Measurements from ENCODE around the gene KCNQ4. TPM values are rescaled to one million over a fixed set of nuclear protein-coding genes. Genes with fewer than 3 reads are reported as not detected.
A peak's percentile ranks its signal among the peaks of the same experiment; 100 is the strongest.

The KCNQ4 gene
- total and polyA plus RNA-seq, 12 donors: 1.0 to 3.4 (median 2.1) TPM

DNA sequence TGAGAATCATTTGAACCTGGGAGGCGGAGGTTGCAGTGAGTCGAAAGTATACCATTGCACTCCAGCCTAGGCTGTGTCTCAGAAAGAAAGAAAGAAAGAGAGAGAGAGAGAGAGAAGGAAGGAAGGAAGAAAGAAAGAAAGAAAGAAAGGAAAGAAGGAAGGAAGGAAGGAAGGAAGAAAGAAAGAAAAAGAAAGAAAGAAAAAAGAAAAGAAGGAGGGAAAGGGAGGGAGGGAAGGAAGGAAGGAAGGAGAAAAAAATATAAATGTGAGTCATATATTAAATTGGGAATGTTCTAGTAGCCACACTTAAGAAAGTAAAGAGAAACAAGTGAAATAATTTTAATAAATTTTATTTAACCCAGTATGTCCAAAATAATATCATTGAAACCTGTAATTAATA is 95.3 kb downstream of the KCNQ4 start:
- no peak overlapping the region for H3K27ac ChIP-seq
- WGBS, 2 donors: 98 to 99% methylated on average over 2 of the region's 2 CpGs
- H3K27me3 ChIP-seq: peaks cover under 1 to 17% (median 11%) of the 10 kb centered on the region in 7 donors
- DNase-seq (no peak), ATAC-seq (no peak)
- no peaks in the 10 kb centered on the region for H3K36me3 ChIP-seq
- no peak overlapping the region for H3K4me3 ChIP-seq
- H3K9me3 ChIP-seq: peaks cover 0 to 13% (median 8%) of the 10 kb centered on the region in 11 donors
- TF ChIP-seq, protein P1, sequence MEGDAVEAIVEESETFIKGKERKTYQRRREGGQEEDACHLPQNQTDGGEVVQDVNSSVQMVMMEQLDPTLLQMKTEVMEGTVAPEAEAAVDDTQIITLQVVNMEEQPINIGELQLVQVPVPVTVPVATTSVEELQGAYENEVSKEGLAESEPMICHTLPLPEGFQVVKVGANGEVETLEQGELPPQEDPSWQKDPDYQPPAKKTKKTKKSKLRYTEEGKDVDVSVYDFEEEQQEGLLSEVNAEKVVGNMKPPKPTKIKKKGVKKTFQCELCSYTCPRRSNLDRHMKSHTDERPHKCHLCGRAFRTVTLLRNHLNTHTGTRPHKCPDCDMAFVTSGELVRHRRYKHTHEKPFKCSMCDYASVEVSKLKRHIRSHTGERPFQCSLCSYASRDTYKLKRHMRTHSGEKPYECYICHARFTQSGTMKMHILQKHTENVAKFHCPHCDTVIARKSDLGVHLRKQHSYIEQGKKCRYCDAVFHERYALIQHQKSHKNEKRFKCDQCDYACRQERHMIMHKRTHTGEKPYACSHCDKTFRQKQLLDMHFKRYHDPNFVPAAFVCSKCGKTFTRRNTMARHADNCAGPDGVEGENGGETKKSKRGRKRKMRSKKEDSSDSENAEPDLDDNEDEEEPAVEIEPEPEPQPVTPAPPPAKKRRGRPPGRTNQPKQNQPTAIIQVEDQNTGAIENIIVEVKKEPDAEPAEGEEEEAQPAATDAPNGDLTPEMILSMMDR (IDR thresholded peaks at IDR 0.05): no peak
- H3K4me1 ChIP-seq: peaks cover 0 to 39% (median 13%) of the 10 kb centered on the region in 9 donors
- intact Hi-C loops (cut with DNase I): no loop called here

DNA sequence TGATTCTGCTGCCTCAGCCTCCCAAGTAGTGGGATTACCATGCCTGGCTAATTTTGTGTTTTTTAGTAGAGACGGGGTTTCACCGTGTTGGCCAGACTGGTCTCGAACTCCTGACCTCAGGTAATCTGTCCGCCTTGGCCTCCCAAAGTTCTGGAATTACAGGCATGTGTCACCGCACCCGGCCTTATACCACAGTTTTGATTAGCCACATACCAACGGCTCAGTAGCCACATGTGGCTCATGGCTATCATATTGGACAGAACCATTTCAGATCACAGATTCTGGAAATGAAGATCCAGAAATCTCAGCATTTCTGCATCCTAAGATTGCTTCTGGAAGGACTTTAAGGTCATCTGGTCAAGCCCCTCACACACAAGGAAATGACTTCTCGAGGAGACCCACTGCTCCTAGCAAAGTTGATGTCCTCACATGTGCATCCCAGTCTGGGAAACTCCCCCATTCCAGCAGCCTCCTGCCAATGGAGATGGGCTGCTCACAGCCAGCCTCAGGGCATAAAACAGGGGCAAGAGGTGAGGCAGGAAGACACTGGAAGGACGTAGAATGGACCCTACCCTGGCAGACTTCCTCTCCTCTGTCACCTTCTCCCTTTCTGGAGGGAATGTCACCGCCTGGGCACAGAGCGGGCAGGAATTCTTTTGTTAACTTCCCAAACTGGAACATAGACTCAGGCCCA is 96.0 kb downstream of the KCNQ4 start:
- H3K4me3 ChIP-seq: no peak overlapping the region
- TF ChIP-seq, protein P1 (IDR thresholded peaks at IDR 0.05): no peak
- H3K4me1 ChIP-seq: peaks cover 0 to 45% (median 13%) of the 10 kb centered on the region in 9 donors
- no peaks in the 10 kb centered on the region for H3K36me3 ChIP-seq
- DNase-seq: no peak
- WGBS, 2 donors: 87 to 92% methylated on average over 11 of the region's 11 CpGs
- intact Hi-C loops (cut with DNase I): loop anchor here in 1 of 10 donors (2.0 kb wide), 1 partner anchor 35 kb away; no protein-coding TSS in a partner anchor
- no peak for ATAC-seq
- H3K27me3 ChIP-seq: peaks cover 7 to 25% (median 18%) of the 10 kb centered on the region in 7 donors
- H3K27ac ChIP-seq: no peak overlapping the region
- H3K9me3 ChIP-seq: peaks cover 0 to 13% (median 8%) of the 10 kb centered on the region in 11 donors

DNA sequence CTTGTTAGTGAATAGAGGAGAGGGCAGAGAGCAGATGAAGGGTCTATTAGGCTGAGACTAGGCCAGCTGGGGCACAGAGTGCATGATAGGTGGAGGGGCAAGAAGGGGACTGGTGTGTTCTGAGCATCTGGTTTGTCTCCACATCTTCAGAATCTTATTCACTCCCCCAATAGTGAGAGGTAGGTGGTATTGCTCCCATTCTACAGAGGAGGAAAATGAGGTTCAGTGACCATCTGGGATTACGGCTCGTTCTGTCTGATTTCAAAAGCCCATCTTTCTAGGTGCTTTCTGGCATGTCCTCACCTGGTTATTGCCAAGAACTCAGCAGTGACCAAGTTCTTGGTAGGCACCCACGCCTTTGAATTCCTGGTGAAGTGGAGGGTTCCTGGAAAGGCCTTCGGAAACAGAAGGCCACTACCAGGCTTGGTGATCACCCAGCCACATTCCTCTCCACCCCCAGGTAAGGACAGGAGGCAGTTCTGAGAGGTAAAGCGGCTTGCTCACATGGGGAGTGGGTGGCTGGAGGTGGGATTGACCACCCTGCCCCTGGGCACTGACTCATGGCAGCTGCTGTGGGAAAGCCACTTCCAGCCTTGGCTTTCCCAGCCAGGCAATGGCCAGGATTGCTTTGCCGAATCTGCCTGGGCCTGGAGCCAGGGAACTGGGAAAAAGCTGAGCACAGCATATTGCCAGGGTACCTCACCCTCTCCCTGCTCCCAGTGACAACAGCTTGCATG is 97.4 kb downstream of the KCNQ4 start:
- no peak overlapping the region for H3K27ac ChIP-seq
- peaks cover 0 to 12% (median 8%) of the 10 kb centered on the region in 11 donors for H3K9me3 ChIP-seq
- intact Hi-C loops (cut with DNase I): loop anchor here in 1 of 10 donors (2.0 kb wide), 1 partner anchor 34 kb away; no protein-coding TSS in a partner anchor
- peaks cover 7 to 38% (median 23%) of the 10 kb centered on the region in 7 donors for H3K27me3 ChIP-seq
- 88 to 92% methylated on average over 6 of the region's 6 CpGs for WGBS, 2 donors
- no peak overlapping the region for H3K4me3 ChIP-seq
- DNase-seq: no peak
- ATAC-seq: no peak
- no peaks in the 10 kb centered on the region for H3K36me3 ChIP-seq
- TF ChIP-seq, protein P1 (IDR thresholded peaks at IDR 0.05): no peak
- H3K4me1 ChIP-seq: peaks cover 0 to 33% (median 10%) of the 10 kb centered on the region in 9 donors

DNA sequence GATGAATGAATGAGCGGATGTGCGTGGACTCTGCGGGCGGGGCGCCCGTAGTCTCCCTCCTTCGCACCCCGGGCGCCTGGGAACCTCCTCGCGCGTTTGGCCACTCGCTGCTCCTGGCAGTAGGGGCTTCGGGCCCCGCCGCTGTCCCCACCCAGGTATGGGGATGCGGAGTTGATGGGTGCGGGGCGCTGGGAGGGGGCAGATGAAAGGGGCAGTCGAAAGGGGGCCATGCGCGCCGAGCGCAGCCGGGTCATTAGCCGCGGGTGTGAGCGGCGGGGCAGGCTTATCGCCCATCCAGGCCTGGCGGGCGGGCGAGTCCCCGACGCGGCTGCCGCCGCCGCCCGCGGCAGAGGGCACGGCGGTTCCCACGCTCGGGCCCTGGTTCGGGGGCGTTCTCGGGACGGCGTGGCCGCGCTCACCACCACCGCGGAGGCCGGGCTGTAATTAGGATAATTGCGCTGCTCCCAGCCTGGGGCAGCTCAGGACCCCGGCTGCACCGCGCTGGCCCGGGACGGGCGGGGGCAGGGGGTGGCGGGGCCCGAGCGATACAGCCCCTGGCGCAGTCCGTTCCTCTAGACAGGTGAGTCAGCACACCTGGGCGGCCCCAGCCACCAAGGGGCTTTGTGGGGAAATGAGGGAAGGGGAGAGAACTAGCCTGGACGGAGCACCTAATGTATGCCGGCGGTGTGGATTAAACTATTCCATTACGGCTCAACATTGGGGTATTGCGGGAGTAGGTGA is 100.6 kb downstream of the KCNQ4 start:
- 21 to 23% methylated on average over 66 to 73 of the region's 73 CpGs for WGBS, 2 donors
- no peak for DNase-seq

More for the DNA sequence above, 100.6 kb downstream of the KCNQ4 start:
- intact Hi-C loops (cut with DNase I): no loop called here
- Histone ChIP-seq H3K4me3 (peak overlapping the region in 9 of 10 donors; percentile 21 to 37 (median 26)), H3K27ac (no peak overlapping the region), H3K4me1 (peaks cover 0 to 12% (median 6%) of the 10 kb centered on the region in 9 donors), H3K27me3 (peaks cover 7 to 52% (median 23%) of the 10 kb centered on the region in 7 donors), H3K36me3 (no peaks in the 10 kb centered on the region), H3K9me3 (no peaks in the 10 kb centered on the region)
- TF ChIP-seq, protein P1 (IDR thresholded peaks at IDR 0.05): no peak
- peak in 2 of 8 donors; percentile 20 to 55 for ATAC-seq
